A549 (cell line): ENCODE results near the gene XDH. TPM values are rescaled to one million over a fixed set of nuclear protein-coding genes. Genes with fewer than 3 reads are reported as not detected.

Experiments
- ATAC-seq, 2 experiments: fragments of 200-7000 bp in 1 of 2; fragments of >200 bp in 1 of 2; cut with Nextera tagmentation in 1 of 2; cut with Tn5 transposase in 1 of 2; 3 replicates each; pipeline versions ENCODE4 v1.8.0 to v1.9.1; 2018 to 2020; ENCODE audit warnings: mild to moderate bottlenecking in 1 of 2, moderate library complexity in 1 of 2
- CTCF ChIA-PET: fragments of 300-600 bp; sonication (Branson Sonifier 250); formaldehyde crosslinking; extraction: SDS; loops from one replicate; lab custom pipeline; 2021; ENCODE audit warnings: antibody characterized with exemption, inconsistent platforms; lab: Yijun Ruan, JAX
- POLR2A ChIA-PET: fragments of 350-600 bp; formaldehyde crosslinking; extraction: SDS; loops from one replicate; lab custom pipeline; 2021; ENCODE audit warnings: antibody characterized with exemption, inconsistent platforms; lab: Yijun Ruan, JAX
- DNase-seq, 2 experiments: peaks; one replicate each; pipeline versions ENCODE4 v3.0.0 to v3.0.0-alpha.2; 2011 to 2016; ENCODE audit warnings: low read depth in 1 of 2, low spot score in 1 of 2
- FAIRE-seq: peaks from 2 replicates; lab custom pipeline; 2011; peaks lifted over from hg19 to GRCh38; lab: Jason Lieb, UNC
- H3K27ac ChIP-seq, 2 experiments: fragments of >200 bp; sonication (Bioruptor Twin); formaldehyde crosslinking; 3 replicates each; pipeline ENCODE4 v1.5.1; 2016 to 2017
- H3K4me1 ChIP-seq: fragments of >200 bp; sonication (Bioruptor Twin); formaldehyde crosslinking; 3 replicates; pipeline ENCODE4 v1.6.1; 2016
- H3K4me2 ChIP-seq: fragments of >200 bp; sonication (Bioruptor Twin); formaldehyde crosslinking; 3 replicates; pipeline ENCODE4 v1.6.1; 2016
- H3K4me3 ChIP-seq: fragments of >200 bp; sonication (Bioruptor Twin); formaldehyde crosslinking; 3 replicates; pipeline ENCODE4 v1.5.1; 2016
- H3K9me3 ChIP-seq: fragments of >200 bp; sonication (Bioruptor Twin); formaldehyde crosslinking; 3 replicates; pipeline ENCODE4 v1.6.1; 2016
- ATOH8 ChIP-seq: fragments of 250-450 bp; sonication (Bioruptor Pico); IDR thresholded peaks from 2 replicates; pipeline ENCODE4 v1.5.0; 2020; ENCODE audit warnings: low read depth, mild to moderate bottlenecking, moderate library complexity
- BHLHE40 ChIP-seq: IDR thresholded peaks from 2 replicates; pipeline ENCODE4 v1.6.1; 2012; ENCODE audit warnings: low read depth, low read length, inconsistent platforms
- CBX8 ChIP-seq: fragments of 200-600 bp; sonication (generic); IDR thresholded peaks from 2 replicates; pipeline ENCODE4 v1.6.1; 2016
- CHD2 ChIP-seq: fragments of 150-350 bp; IDR thresholded peaks from 2 replicates; pipeline ENCODE4 v1.6.1; 2014; ENCODE audit warnings: low read length; ENCODE audit not compliant: partially characterized antibody
- CHD4 ChIP-seq: fragments of 200-600 bp; sonication (generic); IDR thresholded peaks from 2 replicates; pipeline ENCODE4 v1.6.1; 2016; ENCODE audit warnings: antibody characterized with exemption, mild to moderate bottlenecking, borderline replicate concordance
- E2F6 ChIP-seq: IDR thresholded peaks from 2 replicates; pipeline ENCODE4 v1.6.1; 2012; ENCODE audit warnings: low read depth, borderline replicate concordance
- EHMT2 ChIP-seq: fragments of 200-600 bp; sonication (generic); IDR thresholded peaks from 2 replicates; pipeline ENCODE4 v1.6.1; 2016; ENCODE audit warnings: antibody characterized with exemption, low read depth, mild to moderate bottlenecking, moderate library complexity
- ELK1 ChIP-seq: fragments of 150-350 bp; IDR thresholded peaks from 2 replicates; pipeline ENCODE4 v1.6.1; 2014; ENCODE audit warnings: low read depth, mild to moderate bottlenecking, low read length
- ESRRA ChIP-seq: fragments of 150-350 bp; IDR thresholded peaks from 2 replicates; pipeline ENCODE4 v1.6.1; 2014; ENCODE audit warnings: mild to moderate bottlenecking, low read length, borderline replicate concordance
- FOSL2 ChIP-seq, 2 experiments: fragments of 450-650 bp in 1 of 2; fragments of >200 bp in 1 of 2; sonication (Bioruptor Twin) in 1 of 2; formaldehyde crosslinking; IDR thresholded peaks; 2 replicates each; pipeline versions ENCODE4 v1.5.0 to v1.6.1; 2016 to 2020; ENCODE audit warnings: mild to moderate bottlenecking in 1 of 2, moderate library complexity in 1 of 2
- FOXS1 ChIP-seq: fragments of 250-450 bp; sonication (Bioruptor Pico); IDR thresholded peaks from 2 replicates; pipeline ENCODE4 v1.5.0; 2020; ENCODE audit warnings: mild to moderate bottlenecking, moderate library complexity
- GATA3 ChIP-seq: IDR thresholded peaks from 2 replicates; pipeline ENCODE4 v1.6.1; 2012; ENCODE audit warnings: borderline replicate concordance
- HDAC2 ChIP-seq: fragments of 200-600 bp; sonication (generic); IDR thresholded peaks from 2 replicates; pipeline ENCODE4 v1.6.1; 2016
- HOXA7 ChIP-seq: fragments of 250-450 bp; sonication (Bioruptor Pico); IDR thresholded peaks from 2 replicates; pipeline ENCODE4 v1.5.0; 2020; ENCODE audit warnings: mild to moderate bottlenecking, moderate library complexity
- HOXB5 ChIP-seq: fragments of 250-450 bp; sonication (Bioruptor Pico); IDR thresholded peaks from 2 replicates; pipeline ENCODE4 v1.5.0; 2020; ENCODE audit warnings: mild to moderate bottlenecking, moderate library complexity
- KDM1A ChIP-seq: fragments of 200-600 bp; sonication (generic); IDR thresholded peaks from 2 replicates; pipeline ENCODE4 v1.6.1; 2016; ENCODE audit warnings: low read depth, mild to moderate bottlenecking
- KDM5A ChIP-seq: fragments of 200-600 bp; sonication (generic); IDR thresholded peaks from 2 replicates; pipeline ENCODE4 v1.6.1; 2016; ENCODE audit warnings: antibody characterized with exemption, mild to moderate bottlenecking
- MAZ ChIP-seq: fragments of 150-350 bp; IDR thresholded peaks from 2 replicates; pipeline ENCODE4 v1.6.1; 2014; ENCODE audit warnings: antibody characterized with exemption, low read depth, low read length, borderline replicate concordance
- NFE2L2 ChIP-seq: fragments of 150-350 bp; conservative IDR thresholded peaks from 2 replicates; pipeline ENCODE4 v1.6.1; 2014; ENCODE audit warnings: low read length
- NPAS2 ChIP-seq: fragments of 250-450 bp; sonication (Bioruptor Pico); IDR thresholded peaks from 2 replicates; pipeline ENCODE4 v1.8.0; 2022; ENCODE audit warnings: mild to moderate bottlenecking, moderate library complexity, borderline replicate concordance
- PHF8 ChIP-seq: fragments of 200-600 bp; sonication (generic); IDR thresholded peaks from 2 replicates; pipeline ENCODE4 v1.6.1; 2016; ENCODE audit warnings: low read depth, mild to moderate bottlenecking, antibody characterized with exemption, moderate library complexity, borderline replicate concordance
- POLR2A ChIP-seq: IDR thresholded peaks from 2 replicates; pipeline ENCODE4 v1.6.1; 2012; ENCODE audit warnings: mild to moderate bottlenecking, low read length
- POLR2AphosphoS2 ChIP-seq: conservative IDR thresholded peaks from 2 replicates; pipeline ENCODE4 v1.6.1; 2012; ENCODE audit warnings: low read length, improper control_type of control experiment, inconsistent platforms
- RCOR1 ChIP-seq: fragments of 150-350 bp; IDR thresholded peaks from 2 replicates; pipeline ENCODE4 v1.6.1; 2014; ENCODE audit warnings: antibody characterized with exemption, low read length, low read depth
- REST ChIP-seq: fragments of 200-600 bp; sonication (generic); IDR thresholded peaks from 2 replicates; pipeline ENCODE4 v1.6.1; 2016; ENCODE audit warnings: antibody characterized with exemption, mild to moderate bottlenecking, moderate library complexity
- RNF2 ChIP-seq: fragments of 200-600 bp; sonication (generic); IDR thresholded peaks from 2 replicates; pipeline ENCODE4 v1.6.1; 2016; ENCODE audit warnings: low read depth, mild to moderate bottlenecking, antibody characterized with exemption, moderate library complexity, borderline replicate concordance
- SMC3 ChIP-seq: fragments of >200 bp; sonication (Bioruptor Twin); formaldehyde crosslinking; IDR thresholded peaks from 3 replicates; pipeline ENCODE4 v1.6.1; 2018; ENCODE audit warnings: inconsistent platforms
- TFCP2L1 ChIP-seq: fragments of 250-450 bp; sonication (Bioruptor Pico); IDR thresholded peaks from 2 replicates; pipeline ENCODE4 v1.5.0; 2021; ENCODE audit warnings: mild to moderate bottlenecking
- TP53 ChIP-seq: fragments of 250-450 bp; sonication (Bioruptor Pico); IDR thresholded peaks from 2 replicates; pipeline ENCODE4 v1.5.0; 2021; ENCODE audit warnings: mild to moderate bottlenecking, moderate library complexity
- ZC3H11A ChIP-seq: fragments of 450-650 bp; IDR thresholded peaks from 2 replicates; pipeline ENCODE4 v1.6.1; 2014; ENCODE audit warnings: antibody characterized with exemption, mild to moderate bottlenecking
- ZSCAN20 ChIP-seq: fragments of 250-450 bp; sonication (Bioruptor Pico); IDR thresholded peaks from 2 replicates; pipeline ENCODE4 v1.8.0; 2022; ENCODE audit warnings: mild to moderate bottlenecking, moderate library complexity
- WGBS: methylation state at CpG from one replicate; pipeline ENCODE4 v1.1.6; 2017; ENCODE audit errors: missing lambda C conversion rate; 5-methylcytosine and 5-hydroxymethylcytosine counted together
- polyA plus RNA-seq, 4 experiments: library from polyadenylated mRNA; depleted of rRNA in 3 of 4; stranded (reverse); fragments of >200 nt; fragmentation: RNase III in 1 of 4; extraction: RNeasy Plus Mini Kit Qiagen cat#74134 plus additional on column Dnase treatment in 1 of 4; gene quantifications; 2 replicates in 3 of 4; 3 replicates in 1 of 4; pipeline ENCODE4 v1.2.3, GENCODE V29; 2011 to 2017
- TF ChIP-seq, protein P1 (sequence below): fragments of 450-650 bp; IDR thresholded peaks from 2 replicates; pipeline ENCODE4 v1.6.1; 2014; ENCODE audit warnings: antibody characterized with exemption
- TF ChIP-seq, protein P2 (sequence below): fragments of >200 bp; sonication (Bioruptor Twin); formaldehyde crosslinking; IDR thresholded peaks from 3 replicates; pipeline ENCODE4 v1.6.1; 2016

The XDH gene
- polyA plus RNA-seq, 2 of the 4 experiments (the other 2 are of a cell fraction) = 0.71 to 1.1 TPM

GRCh38 chr2:31335921-31336585 lies 78.5 kb downstream of the XDH start:
- CTCF ChIA-PET = interaction anchor here (0.5 to 1.8 kb wide), 10 partner anchors 22 to 1128 kb away, joined by 3 to 6 read pairs (median 3); partner anchors contain the start of genes EHD3 and GALNT14
- DNase-seq = no peak

DNA sequence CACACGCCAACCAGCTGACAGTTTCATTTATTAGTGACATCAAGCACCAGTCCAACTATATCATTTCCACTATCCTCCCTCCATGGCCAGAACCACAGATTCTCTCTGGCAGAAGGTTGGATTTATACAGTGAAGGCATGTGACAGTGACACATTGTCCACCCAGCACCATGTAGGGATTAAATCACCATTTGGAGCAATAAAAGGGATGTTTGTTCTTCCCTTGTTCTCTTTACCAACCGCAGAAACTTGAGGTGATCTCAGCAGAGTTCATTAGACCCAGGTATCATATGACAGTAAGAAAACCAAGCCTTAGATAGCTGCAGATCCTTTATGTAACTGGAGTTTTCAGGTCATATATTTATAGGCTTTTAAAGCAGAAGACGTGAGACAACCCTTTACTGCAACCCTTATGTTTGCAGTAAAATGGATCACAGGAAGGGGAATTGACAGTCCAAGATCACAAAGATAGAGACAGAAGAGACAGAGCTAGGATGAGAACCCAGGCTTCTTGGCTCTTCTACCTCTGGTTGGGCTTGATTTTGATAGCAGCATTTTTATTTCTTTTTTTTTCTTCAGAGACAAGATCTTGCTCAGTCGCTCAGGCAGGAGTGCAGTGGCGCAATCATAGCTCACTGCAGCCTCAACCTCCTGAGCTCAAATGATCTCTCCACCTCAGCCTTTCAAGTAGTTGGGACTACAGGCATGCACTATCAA lies 80.1 kb downstream of the XDH start:
- Histone ChIP-seq H3K4me3 (no peak overlapping the region), H3K9me3 (no peaks in the 10 kb centered on the region), H3K4me1 (no peaks in the 10 kb centered on the region), H3K27ac (peak overlapping the region in 1 of 2 experiments; percentile 5; a peak in 1 of 6 replicates), H3K4me2 (no peak overlapping the region)
- CTCF ChIA-PET = interaction anchor here (0.6 to 7.2 kb wide), 72 partner anchors 8 to 1170 kb away, joined by 3 to 92 read pairs (median 4); partner anchors contain the start of genes EHD3 and GALNT14
- DNase-seq = no peak
- no peak for FAIRE-seq
- POLR2A ChIA-PET = no interaction called here
- 69% methylated on average over 5 of the region's 5 CpGs for WGBS
- ATAC-seq = no peak
- no peak for TF ChIP-seq FOXS1 (CRISPR knock-in tag)
- TF ChIP-seq, protein P1, sequence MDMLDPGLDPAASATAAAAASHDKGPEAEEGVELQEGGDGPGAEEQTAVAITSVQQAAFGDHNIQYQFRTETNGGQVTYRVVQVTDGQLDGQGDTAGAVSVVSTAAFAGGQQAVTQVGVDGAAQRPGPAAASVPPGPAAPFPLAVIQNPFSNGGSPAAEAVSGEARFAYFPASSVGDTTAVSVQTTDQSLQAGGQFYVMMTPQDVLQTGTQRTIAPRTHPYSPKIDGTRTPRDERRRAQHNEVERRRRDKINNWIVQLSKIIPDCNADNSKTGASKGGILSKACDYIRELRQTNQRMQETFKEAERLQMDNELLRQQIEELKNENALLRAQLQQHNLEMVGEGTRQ = no peak
- no peak for TF ChIP-seq HDAC2
- TF ChIP-seq ATOH8 (CRISPR knock-in tag) = no peak
- no peak for TF ChIP-seq FOSL2 (IDR thresholded peaks at IDR 0.05)
- TF ChIP-seq FOSL2 (CRISPR knock-in tag; IDR thresholded peaks at IDR 0.05) = no peak
- TF ChIP-seq ZC3H11A = no peak
- TF ChIP-seq RCOR1 = no peak
- no peak for TF ChIP-seq KDM1A
- no peak for TF ChIP-seq BHLHE40
- no peak for TF ChIP-seq NFE2L2
- TF ChIP-seq NPAS2 (CRISPR knock-in tag) = no peak
- TF ChIP-seq REST = no peak
- TF ChIP-seq HOXB5 (CRISPR knock-in tag) = no peak

More at GRCh38 chr2:31335921-31336585, 78.5 kb downstream of the XDH start:
- no peak overlapping the region for H3K4me2 ChIP-seq
- no peaks in the 10 kb centered on the region for H3K9me3 ChIP-seq
- POLR2A ChIA-PET = no interaction called here
- FAIRE-seq = no peak
- ATAC-seq = no peak
- TF ChIP-seq GATA3 = no peak
- TF ChIP-seq, protein P2, sequence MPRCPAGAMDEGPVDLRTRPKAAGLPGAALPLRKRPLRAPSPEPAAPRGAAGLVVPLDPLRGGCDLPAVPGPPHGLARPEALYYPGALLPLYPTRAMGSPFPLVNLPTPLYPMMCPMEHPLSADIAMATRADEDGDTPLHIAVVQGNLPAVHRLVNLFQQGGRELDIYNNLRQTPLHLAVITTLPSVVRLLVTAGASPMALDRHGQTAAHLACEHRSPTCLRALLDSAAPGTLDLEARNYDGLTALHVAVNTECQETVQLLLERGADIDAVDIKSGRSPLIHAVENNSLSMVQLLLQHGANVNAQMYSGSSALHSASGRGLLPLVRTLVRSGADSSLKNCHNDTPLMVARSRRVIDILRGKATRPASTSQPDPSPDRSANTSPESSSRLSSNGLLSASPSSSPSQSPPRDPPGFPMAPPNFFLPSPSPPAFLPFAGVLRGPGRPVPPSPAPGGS = no peak
- no peak for TF ChIP-seq CBX8
- TF ChIP-seq TFCP2L1 (CRISPR knock-in tag) = no peak
- no peak for TF ChIP-seq E2F6
- no peak for TF ChIP-seq TP53 (CRISPR knock-in tag)
- TF ChIP-seq POLR2AphosphoS2 = no peak
- no peak for TF ChIP-seq CHD2
- TF ChIP-seq MAZ = no peak
- no peak for TF ChIP-seq ZSCAN20 (CRISPR knock-in tag)
- TF ChIP-seq POLR2A = no peak
- TF ChIP-seq RNF2 = no peak
- no peak for TF ChIP-seq ESRRA
- no peak for TF ChIP-seq PHF8
- TF ChIP-seq CHD4 = no peak
- no peak for TF ChIP-seq EHMT2
- TF ChIP-seq KDM5A = no peak
- TF ChIP-seq HOXA7 (CRISPR knock-in tag) = no peak
- no peak for TF ChIP-seq ELK1
- no peak for TF ChIP-seq SMC3
- TF ChIP-seq, all 56 proteins: peak for 0
- Histone ChIP-seq H3K4me1 (no peaks in the 10 kb centered on the region), H3K27ac (no peak overlapping the region), H3K4me3 (no peak overlapping the region)
- WGBS = 87% methylated on average over 5 of the region's 5 CpGs
